ENCODE measurements around the gene ATP5MC3. TPM values are rescaled to one million over a fixed set of nuclear protein-coding genes. Genes with fewer than 3 reads are reported as not detected.

ATP5MC3 gene
- total and polyA plus RNA-seq, 2 of the 13 experiments (the other 11 are each of a cell fraction or from before 2014, with no cell fraction given), result 676 to 1,007 TPM

DNA sequence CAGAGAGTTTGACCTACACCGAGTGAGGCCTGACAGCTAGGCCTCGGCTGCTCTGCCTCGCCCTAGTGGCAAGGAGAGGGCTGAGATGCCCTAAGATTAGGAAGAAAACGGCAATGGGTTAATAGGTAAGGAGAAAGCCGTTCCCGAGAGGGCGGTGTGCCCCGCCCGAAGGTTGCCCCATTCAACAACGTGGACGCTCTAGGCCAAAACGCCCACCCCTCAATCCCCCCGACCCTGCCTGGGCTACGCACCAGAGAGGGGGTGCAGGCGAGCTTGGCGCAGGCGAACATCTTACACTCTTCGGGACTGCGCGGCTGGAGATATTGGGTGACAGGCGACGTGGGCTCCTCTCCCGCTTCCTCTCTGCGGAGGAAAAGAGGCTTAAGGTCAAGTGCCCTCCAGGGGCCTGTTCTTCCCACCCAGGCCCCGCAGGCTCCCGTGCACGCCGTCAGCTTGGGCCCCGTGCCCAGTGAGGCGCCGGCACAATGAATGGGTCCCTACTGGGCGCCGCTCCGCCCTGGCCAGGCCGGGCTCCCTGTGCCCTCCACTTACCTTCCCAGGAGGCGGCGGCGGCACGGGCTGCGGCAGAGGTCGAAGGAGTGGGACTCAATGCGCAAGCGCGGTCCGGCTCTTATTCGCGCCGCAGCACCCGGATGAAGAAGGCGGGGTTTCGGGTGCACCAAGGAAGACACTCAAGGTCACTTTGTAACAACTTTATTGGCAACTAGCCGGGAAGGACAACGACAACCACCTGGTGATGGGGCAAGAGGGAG lies at the start of gene ATP5MC3 (continued):
- TF ChIP-seq THRA (CRISPR knock-in tag; IDR thresholded peaks at IDR 0.05; ENCODE audit: borderline replicate concordance) (peak; percentile 94; the same call in 1 of the 2 replicates), RCOR2 (CRISPR knock-in tag; IDR thresholded peaks at IDR 0.05) (peak; percentile 37; the same call in 1 of the 2 replicates), SMC3 (IDR thresholded peaks at IDR 0.05; ENCODE audit: low read length) (no peak), ZNF580 (CRISPR knock-in tag; IDR thresholded peaks at IDR 0.05; ENCODE audit: borderline replicate concordance, low read depth) (peak; percentile 75), KDM1A (CRISPR knock-in tag; IDR thresholded peaks at IDR 0.05) (no peak), ZNF234 (CRISPR knock-in tag; conservative IDR thresholded peaks at IDR 0.05) (0 out of 2 replicates have a peak, but pooled peaks have one; percentile 30), PRPF4 (IDR thresholded peaks at IDR 0.05; ENCODE audit: low read depth, low read length, poor library complexity, severe bottlenecking) (peak; percentile 95), ZNF598 (CRISPR knock-in tag; IDR thresholded peaks at IDR 0.05; ENCODE audit: borderline replicate concordance) (peak; percentile 94; the same call in 1 of the 2 replicates), RFXANK (CRISPR knock-in tag; IDR thresholded peaks at IDR 0.05) (no peak), GTF2F1 (IDR thresholded peaks at IDR 0.05; ENCODE audit: low read length) (no peak), ARNTL (CRISPR knock-in tag; IDR thresholded peaks at IDR 0.05) (peak; percentile 60; the same call in 1 of the 2 replicates), PHF21A (CRISPR knock-in tag; IDR thresholded peaks at IDR 0.05) (peak; percentile 57; the same call in 1 of the 2 replicates), ZFYVE20 (CRISPR knock-in tag; IDR thresholded peaks at IDR 0.05; ENCODE audit: borderline replicate concordance, low read depth) (no peak), ZNF543 (CRISPR knock-in tag; IDR thresholded peaks at IDR 0.05) (peak; percentile 86; the same call in 1 of the 2 replicates), ZNF230 (CRISPR knock-in tag; IDR thresholded peaks at IDR 0.05) (peak; percentile 28; the same call in 1 of the 2 replicates), NONO (IDR thresholded peaks at IDR 0.05) (no peak), NONO (CRISPR knock-in tag; conservative IDR thresholded peaks at IDR 0.05) (peak; percentile 85; the same call in 1 of the 2 replicates), FIP1L1 (IDR thresholded peaks at IDR 0.05; ENCODE audit: borderline replicate concordance, insufficient read depth, low read depth, low read length) (no peak), ZNF331 (CRISPR knock-in tag; IDR thresholded peaks at IDR 0.05) (peak; percentile 91), SNAPC2 (CRISPR knock-in tag; IDR thresholded peaks at IDR 0.05) (peak; percentile 42), ZNF670 (CRISPR knock-in tag; IDR thresholded peaks at IDR 0.05; ENCODE audit: borderline replicate concordance) (peak; percentile 97), AKAP8 (CRISPR knock-in tag; IDR thresholded peaks at IDR 0.05) (no peak), ZNF430 (CRISPR knock-in tag; IDR thresholded peaks at IDR 0.05) (peak; percentile 79; the same call in 1 of the 2 replicates), HNRNPL (IDR thresholded peaks at IDR 0.05; ENCODE audit: low read depth, low read length) (no peak), ZBTB2 (CRISPR knock-in tag; IDR thresholded peaks at IDR 0.05; ENCODE audit: low read depth) (peak; percentile 40; the same call in 1 of the 2 replicates)
- TF ChIP-seq, protein P1, sequence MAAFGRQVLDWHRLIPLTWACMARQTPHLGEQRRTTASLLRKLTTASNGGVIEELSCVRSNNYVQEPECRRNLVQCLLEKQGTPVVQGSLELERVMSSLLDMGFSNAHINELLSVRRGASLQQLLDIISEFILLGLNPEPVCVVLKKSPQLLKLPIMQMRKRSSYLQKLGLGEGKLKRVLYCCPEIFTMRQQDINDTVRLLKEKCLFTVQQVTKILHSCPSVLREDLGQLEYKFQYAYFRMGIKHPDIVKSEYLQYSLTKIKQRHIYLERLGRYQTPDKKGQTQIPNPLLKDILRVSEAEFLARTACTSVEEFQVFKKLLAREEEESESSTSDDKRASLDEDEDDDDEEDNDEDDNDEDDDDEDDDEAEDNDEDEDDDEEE (CRISPR knock-in tag; IDR thresholded peaks at IDR 0.05), result 0 out of 2 replicates have a peak, but pooled peaks have one; percentile 19
- TF ChIP-seq, protein P2, sequence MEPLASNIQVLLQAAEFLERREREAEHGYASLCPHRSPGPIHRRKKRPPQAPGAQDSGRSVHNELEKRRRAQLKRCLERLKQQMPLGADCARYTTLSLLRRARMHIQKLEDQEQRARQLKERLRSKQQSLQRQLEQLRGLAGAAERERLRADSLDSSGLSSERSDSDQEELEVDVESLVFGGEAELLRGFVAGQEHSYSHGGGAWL (CRISPR knock-in tag; IDR thresholded peaks at IDR 0.05), result peak; percentile 91
